ENCODE measurements around the gene WFDC9.

DNA sequence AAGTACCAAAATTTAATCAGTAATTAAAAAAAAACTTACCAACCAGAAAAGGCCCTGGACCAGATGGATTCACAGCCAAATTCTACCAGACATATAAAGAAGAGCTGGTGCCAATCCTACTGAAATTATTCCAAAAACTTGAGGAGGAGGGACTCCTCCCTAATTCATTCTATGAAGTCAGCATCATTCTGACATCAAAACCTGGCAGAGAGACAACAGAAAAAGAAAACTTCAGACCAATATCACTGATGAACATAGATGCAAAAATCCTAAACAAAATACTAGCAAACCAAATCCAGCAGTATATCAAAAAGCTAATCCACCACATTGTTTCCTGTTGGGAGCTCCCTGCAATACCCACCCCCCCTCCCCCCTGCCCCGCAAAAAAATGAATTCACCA is 39.1 kb upstream of the WFDC9 start, which contains the start of gene WFDC11:
- TF ChIP-seq, protein P1, sequence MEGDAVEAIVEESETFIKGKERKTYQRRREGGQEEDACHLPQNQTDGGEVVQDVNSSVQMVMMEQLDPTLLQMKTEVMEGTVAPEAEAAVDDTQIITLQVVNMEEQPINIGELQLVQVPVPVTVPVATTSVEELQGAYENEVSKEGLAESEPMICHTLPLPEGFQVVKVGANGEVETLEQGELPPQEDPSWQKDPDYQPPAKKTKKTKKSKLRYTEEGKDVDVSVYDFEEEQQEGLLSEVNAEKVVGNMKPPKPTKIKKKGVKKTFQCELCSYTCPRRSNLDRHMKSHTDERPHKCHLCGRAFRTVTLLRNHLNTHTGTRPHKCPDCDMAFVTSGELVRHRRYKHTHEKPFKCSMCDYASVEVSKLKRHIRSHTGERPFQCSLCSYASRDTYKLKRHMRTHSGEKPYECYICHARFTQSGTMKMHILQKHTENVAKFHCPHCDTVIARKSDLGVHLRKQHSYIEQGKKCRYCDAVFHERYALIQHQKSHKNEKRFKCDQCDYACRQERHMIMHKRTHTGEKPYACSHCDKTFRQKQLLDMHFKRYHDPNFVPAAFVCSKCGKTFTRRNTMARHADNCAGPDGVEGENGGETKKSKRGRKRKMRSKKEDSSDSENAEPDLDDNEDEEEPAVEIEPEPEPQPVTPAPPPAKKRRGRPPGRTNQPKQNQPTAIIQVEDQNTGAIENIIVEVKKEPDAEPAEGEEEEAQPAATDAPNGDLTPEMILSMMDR (conservative IDR thresholded peaks at IDR 0.05), result no peak
- TF ChIP-seq EZH2 (IDR thresholded peaks at IDR 0.05; ENCODE audit: low read depth), result no peak
